ENCODE results near the gene SH3BP4. TPM values are rescaled to one million over a fixed set of nuclear protein-coding genes. Genes with fewer than 3 reads are reported as not detected.

Gene SH3BP4
- total and polyA plus RNA-seq, 2 of the 13 experiments (the other 11 are each of a cell fraction or from before 2014, with no cell fraction given) = 34.6 to 99.1 TPM

DNA sequence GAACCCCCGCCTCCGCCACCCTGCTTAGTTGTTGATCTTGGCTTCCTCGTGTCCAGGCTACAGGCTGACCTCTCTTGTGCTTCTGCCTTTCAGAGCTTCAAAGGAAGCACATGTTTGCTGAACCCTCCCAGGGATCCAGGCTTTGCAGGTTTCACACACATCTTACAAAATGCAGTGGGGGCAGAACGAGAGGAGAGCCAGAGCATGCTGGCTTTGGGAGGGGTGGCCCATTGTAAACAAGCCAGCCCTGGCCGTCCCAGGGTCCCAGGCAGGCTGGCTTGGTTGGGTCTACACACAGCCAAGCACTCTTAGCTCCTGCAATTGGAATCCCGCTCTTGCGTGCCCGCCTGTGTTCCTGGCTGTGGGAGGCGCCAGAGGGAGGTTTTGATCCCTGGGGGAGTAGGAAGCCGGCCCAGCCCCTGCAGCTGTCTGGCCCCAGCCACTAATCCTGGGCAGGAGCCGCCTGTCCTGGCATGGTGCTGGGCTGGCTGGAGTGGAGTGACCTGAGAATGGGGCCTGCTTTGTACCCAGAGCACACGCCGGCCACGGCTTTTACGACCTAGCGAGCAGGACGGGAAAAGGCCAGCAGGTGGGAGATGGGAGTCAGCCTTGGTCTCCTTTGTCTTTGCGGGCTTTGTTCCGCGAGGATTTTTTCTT is 53.9 kb downstream of the SH3BP4 start (continued):
- TF ChIP-seq, protein P1, sequence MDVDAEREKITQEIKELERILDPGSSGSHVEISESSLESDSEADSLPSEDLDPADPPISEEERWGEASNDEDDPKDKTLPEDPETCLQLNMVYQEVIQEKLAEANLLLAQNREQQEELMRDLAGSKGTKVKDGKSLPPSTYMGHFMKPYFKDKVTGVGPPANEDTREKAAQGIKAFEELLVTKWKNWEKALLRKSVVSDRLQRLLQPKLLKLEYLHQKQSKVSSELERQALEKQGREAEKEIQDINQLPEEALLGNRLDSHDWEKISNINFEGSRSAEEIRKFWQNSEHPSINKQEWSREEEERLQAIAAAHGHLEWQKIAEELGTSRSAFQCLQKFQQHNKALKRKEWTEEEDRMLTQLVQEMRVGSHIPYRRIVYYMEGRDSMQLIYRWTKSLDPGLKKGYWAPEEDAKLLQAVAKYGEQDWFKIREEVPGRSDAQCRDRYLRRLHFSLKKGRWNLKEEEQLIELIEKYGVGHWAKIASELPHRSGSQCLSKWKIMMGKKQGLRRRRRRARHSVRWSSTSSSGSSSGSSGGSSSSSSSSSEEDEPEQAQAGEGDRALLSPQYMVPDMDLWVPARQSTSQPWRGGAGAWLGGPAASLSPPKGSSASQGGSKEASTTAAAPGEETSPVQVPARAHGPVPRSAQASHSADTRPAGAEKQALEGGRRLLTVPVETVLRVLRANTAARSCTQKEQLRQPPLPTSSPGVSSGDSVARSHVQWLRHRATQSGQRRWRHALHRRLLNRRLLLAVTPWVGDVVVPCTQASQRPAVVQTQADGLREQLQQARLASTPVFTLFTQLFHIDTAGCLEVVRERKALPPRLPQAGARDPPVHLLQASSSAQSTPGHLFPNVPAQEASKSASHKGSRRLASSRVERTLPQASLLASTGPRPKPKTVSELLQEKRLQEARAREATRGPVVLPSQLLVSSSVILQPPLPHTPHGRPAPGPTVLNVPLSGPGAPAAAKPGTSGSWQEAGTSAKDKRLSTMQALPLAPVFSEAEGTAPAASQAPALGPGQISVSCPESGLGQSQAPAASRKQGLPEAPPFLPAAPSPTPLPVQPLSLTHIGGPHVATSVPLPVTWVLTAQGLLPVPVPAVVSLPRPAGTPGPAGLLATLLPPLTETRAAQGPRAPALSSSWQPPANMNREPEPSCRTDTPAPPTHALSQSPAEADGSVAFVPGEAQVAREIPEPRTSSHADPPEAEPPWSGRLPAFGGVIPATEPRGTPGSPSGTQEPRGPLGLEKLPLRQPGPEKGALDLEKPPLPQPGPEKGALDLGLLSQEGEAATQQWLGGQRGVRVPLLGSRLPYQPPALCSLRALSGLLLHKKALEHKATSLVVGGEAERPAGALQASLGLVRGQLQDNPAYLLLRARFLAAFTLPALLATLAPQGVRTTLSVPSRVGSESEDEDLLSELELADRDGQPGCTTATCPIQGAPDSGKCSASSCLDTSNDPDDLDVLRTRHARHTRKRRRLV (CRISPR knock-in tag; IDR thresholded peaks at IDR 0.05) = no peak
- TF ChIP-seq, protein P2, sequence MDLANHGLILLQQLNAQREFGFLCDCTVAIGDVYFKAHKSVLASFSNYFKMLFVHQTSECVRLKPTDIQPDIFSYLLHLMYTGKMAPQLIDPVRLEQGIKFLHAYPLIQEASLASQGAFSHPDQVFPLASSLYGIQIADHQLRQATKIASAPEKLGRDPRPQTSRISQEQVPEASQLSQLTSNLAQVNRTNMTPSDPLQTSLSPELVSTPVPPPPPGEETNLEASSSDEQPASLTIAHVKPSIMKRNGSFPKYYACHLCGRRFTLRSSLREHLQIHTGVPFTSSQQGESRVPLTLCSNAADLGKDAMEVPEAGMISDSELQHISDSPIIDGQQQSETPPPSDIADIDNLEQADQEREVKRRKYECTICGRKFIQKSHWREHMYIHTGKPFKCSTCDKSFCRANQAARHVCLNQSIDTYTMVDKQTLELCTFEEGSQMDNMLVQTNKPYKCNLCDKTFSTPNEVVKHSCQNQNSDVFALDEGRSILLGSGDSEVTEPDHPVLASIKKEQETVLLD (CRISPR knock-in tag; IDR thresholded peaks at IDR 0.05; ENCODE audit: low read depth) = no peak
- no peak for TF ChIP-seq JUNB (CRISPR knock-in tag; IDR thresholded peaks at IDR 0.05; ENCODE audit: borderline replicate concordance)
- peak; percentile 68 for TF ChIP-seq KDM2A (CRISPR knock-in tag; IDR thresholded peaks at IDR 0.05; ENCODE audit: borderline replicate concordance, low read depth)
- peak; percentile 88; the same call in 1 of the 2 replicates for TF ChIP-seq ZNF891 (CRISPR knock-in tag; IDR thresholded peaks at IDR 0.05)
- TF ChIP-seq ZNF556 (CRISPR knock-in tag; IDR thresholded peaks at IDR 0.05; ENCODE audit: borderline replicate concordance) = no peak; the same call in 1 of the 2 replicates
- no peak for TF ChIP-seq FOXM1 (CRISPR knock-in tag; IDR thresholded peaks at IDR 0.05)
- 0 out of 2 replicates have a peak, but pooled peaks have one; percentile 65 for TF ChIP-seq ZNF101 (CRISPR knock-in tag; IDR thresholded peaks at IDR 0.05; ENCODE audit: borderline replicate concordance, low read depth)
- TF ChIP-seq, protein P3, sequence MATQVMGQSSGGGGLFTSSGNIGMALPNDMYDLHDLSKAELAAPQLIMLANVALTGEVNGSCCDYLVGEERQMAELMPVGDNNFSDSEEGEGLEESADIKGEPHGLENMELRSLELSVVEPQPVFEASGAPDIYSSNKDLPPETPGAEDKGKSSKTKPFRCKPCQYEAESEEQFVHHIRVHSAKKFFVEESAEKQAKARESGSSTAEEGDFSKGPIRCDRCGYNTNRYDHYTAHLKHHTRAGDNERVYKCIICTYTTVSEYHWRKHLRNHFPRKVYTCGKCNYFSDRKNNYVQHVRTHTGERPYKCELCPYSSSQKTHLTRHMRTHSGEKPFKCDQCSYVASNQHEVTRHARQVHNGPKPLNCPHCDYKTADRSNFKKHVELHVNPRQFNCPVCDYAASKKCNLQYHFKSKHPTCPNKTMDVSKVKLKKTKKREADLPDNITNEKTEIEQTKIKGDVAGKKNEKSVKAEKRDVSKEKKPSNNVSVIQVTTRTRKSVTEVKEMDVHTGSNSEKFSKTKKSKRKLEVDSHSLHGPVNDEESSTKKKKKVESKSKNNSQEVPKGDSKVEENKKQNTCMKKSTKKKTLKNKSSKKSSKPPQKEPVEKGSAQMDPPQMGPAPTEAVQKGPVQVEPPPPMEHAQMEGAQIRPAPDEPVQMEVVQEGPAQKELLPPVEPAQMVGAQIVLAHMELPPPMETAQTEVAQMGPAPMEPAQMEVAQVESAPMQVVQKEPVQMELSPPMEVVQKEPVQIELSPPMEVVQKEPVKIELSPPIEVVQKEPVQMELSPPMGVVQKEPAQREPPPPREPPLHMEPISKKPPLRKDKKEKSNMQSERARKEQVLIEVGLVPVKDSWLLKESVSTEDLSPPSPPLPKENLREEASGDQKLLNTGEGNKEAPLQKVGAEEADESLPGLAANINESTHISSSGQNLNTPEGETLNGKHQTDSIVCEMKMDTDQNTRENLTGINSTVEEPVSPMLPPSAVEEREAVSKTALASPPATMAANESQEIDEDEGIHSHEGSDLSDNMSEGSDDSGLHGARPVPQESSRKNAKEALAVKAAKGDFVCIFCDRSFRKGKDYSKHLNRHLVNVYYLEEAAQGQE (IDR thresholded peaks at IDR 0.05; ENCODE audit: borderline replicate concordance in 1 of 2, low read depth in 1 of 2, low read length in 2 of 2) = peak in 1 of 2 experiments; percentile 6; a peak in 1 of 4 replicates
- TF ChIP-seq SAFB2 (CRISPR knock-in tag; IDR thresholded peaks at IDR 0.05; ENCODE audit: borderline replicate concordance, low read depth) = no peak
- TF ChIP-seq, protein P4, sequence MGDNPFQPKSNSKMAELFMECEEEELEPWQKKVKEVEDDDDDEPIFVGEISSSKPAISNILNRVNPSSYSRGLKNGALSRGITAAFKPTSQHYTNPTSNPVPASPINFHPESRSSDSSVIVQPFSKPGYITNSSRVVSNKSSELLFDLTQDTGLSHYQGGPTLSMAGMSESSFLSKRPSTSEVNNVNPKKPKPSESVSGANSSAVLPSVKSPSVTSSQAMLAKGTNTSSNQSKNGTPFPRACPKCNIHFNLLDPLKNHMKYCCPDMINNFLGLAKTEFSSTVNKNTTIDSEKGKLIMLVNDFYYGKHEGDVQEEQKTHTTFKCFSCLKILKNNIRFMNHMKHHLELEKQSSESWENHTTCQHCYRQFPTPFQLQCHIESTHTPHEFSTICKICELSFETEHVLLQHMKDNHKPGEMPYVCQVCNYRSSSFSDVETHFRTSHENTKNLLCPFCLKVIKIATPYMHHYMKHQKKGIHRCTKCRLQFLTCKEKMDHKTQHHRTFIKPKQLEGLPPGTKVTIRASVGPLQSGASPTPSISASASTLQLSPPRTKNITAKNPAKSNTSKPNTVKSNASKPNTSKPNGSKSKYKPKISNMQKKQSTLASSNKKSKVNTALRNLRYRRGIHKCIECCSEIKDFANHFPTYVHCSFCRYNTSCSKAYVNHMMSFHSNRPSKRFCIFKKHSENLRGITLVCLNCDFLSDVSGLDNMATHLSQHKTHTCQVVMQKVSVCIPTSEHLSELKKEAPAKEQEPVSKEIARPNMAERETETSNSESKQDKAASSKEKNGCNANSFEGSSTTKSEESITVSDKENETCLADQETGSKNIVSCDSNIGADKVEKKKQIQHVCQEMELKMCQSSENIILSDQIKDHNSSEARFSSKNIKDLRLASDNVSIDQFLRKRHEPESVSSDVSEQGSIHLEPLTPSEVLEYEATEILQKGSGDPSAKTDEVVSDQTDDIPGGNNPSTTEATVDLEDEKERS (CRISPR knock-in tag; IDR thresholded peaks at IDR 0.05) = peak; percentile 95
- peak; percentile 77 for TF ChIP-seq SKI (IDR thresholded peaks at IDR 0.05; ENCODE audit: partially characterized antibody)
- 0 out of 2 replicates have a peak, but pooled peaks have one; percentile 29 for TF ChIP-seq JUND (CRISPR knock-in tag; IDR thresholded peaks at IDR 0.05)
- TF ChIP-seq CBX2 (IDR thresholded peaks at IDR 0.05; ENCODE audit: low read depth, low read length) = no peak
- no peak for TF ChIP-seq CBX2 (CRISPR knock-in tag; IDR thresholded peaks at IDR 0.05; ENCODE audit: low read depth)

Data from HepG2 (cell line).